ENCODE measurements around the gene NEU4. TPM values are rescaled to one million over a fixed set of nuclear protein-coding genes. Genes with fewer than 3 reads are reported as not detected.
"Not testable (repeated sequence)": the region's sequence is repeated elsewhere in the genome, so short reads cannot be mapped to it uniquely, and the experiment has no call there.

The NEU4 gene
- total and polyA plus RNA-seq, 10 donors = 0.04 to 1.9 (median 0.32) TPM; not detected in 3

DNA sequence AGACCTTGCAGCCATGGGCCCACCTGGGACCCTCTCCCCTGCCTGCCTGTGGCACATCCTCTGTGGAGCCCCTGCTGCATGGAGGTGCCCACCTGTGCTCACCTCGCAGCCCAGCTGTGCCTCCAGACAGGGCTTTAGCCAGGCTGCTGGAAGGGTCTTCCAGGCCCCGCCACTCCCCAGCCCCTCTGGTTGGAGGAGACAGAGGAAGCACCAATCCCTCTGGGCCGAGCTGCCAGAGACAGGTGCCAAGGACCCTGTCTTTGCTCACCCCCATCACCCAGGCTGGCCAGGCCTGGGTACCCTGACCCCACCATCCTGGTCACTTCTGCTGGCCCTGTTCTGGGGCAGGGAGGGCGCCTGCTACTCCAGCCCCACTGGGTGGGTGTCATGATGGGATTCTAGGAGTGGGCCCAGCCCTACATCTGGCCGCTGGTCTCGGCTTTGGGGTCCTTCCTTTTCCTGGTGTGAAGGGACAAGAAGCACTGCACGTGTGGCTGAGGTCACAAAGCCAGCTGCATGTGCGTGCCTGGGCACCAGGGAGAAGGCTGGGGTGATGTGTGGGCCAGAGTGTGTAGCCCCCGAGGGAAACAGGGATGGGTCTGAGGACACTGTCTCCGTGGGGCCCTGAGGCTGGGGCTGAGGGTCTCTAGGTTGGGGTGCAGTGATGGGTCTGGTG, 9.3 kb upstream of the NEU4 start:
- Histone ChIP-seq H3K27me3 (replicated peaks in 1 of 7) (peaks cover 0 to 30% (median 21%) of the 10 kb centered on the region in 7 donors), H3K27ac (no peak overlapping the region), H3K36me3 (no peaks in the 10 kb centered on the region), H3K4me3 (no peak overlapping the region), H3K9me3 (no peaks in the 10 kb centered on the region), H3K4me1 (peaks cover 12 to 22% (median 19%) of the 10 kb centered on the region in 6 donors)
- intact Hi-C loops (cut with DNase I; ENCODE audit: low total_unique reads) = no loop called here
- peak; percentile 61 for DNase-seq
- no peak for TF ChIP-seq POLR2A (IDR thresholded peaks at IDR 0.05)
- TF ChIP-seq, protein P1, sequence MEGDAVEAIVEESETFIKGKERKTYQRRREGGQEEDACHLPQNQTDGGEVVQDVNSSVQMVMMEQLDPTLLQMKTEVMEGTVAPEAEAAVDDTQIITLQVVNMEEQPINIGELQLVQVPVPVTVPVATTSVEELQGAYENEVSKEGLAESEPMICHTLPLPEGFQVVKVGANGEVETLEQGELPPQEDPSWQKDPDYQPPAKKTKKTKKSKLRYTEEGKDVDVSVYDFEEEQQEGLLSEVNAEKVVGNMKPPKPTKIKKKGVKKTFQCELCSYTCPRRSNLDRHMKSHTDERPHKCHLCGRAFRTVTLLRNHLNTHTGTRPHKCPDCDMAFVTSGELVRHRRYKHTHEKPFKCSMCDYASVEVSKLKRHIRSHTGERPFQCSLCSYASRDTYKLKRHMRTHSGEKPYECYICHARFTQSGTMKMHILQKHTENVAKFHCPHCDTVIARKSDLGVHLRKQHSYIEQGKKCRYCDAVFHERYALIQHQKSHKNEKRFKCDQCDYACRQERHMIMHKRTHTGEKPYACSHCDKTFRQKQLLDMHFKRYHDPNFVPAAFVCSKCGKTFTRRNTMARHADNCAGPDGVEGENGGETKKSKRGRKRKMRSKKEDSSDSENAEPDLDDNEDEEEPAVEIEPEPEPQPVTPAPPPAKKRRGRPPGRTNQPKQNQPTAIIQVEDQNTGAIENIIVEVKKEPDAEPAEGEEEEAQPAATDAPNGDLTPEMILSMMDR (IDR thresholded peaks at IDR 0.05 in 8 of 11, conservative IDR thresholded peaks at IDR 0.05 in 3 of 11) = no peak
- TF ChIP-seq POLR2AphosphoS5 (IDR thresholded peaks at IDR 0.05) = no peak
- WGBS, 5 donors = 72 to 91% (median 82%) methylated on average over 7 to 10 of the region's 10 CpGs

DNA sequence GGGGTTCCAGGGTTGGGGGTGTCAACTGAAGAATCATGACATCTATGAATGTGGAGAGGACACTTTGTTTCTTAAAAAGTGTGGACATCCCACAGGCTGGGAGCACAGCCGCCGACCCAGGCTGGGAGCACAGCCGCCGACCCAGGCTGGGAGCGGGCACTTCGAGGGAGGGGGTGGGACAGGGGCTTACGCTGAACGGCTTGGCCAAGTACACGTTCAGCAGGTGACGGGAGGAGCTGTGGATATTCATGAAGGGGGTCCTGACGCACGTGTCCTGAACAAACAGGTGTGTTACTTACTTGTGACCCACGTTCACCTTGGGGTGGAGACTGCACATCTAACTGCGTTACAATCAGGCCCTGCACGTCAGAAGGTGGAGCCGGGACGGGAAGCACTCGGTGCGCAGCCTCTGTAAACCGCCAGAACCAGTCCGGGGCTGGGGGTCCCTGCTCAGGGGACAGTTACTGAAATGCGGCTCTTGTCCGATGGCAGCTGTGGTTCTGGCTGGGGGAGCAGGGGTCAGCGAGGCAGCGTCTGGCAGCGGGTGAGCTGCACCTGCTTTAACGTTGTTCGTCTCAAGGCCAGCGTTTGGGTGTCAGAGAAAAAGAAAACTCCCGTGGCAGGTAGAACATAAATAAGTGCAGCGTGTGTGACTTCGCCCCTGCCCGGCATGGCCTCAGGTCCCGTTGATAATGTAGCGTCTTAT, 8.6 kb upstream of the NEU4 start:
- WGBS, 5 donors = 83 to 89% (median 86%) methylated on average over 35 of the region's 35 CpGs
- H3K36me3 ChIP-seq; H3K4me3 ChIP-seq; H3K27ac ChIP-seq; H3K9me3 ChIP-seq; intact Hi-C loops (cut with DNase I; ENCODE audit: low total_unique reads): not testable (repeated sequence)
- Histone ChIP-seq H3K4me1 (peaks cover 14 to 25% (median 22%) of the 10 kb centered on the region in 6 donors), H3K27me3 (replicated peaks in 1 of 7) (peaks cover 0 to 34% (median 24%) of the 10 kb centered on the region in 7 donors)
- DNase-seq = peak; percentile 69

DNA sequence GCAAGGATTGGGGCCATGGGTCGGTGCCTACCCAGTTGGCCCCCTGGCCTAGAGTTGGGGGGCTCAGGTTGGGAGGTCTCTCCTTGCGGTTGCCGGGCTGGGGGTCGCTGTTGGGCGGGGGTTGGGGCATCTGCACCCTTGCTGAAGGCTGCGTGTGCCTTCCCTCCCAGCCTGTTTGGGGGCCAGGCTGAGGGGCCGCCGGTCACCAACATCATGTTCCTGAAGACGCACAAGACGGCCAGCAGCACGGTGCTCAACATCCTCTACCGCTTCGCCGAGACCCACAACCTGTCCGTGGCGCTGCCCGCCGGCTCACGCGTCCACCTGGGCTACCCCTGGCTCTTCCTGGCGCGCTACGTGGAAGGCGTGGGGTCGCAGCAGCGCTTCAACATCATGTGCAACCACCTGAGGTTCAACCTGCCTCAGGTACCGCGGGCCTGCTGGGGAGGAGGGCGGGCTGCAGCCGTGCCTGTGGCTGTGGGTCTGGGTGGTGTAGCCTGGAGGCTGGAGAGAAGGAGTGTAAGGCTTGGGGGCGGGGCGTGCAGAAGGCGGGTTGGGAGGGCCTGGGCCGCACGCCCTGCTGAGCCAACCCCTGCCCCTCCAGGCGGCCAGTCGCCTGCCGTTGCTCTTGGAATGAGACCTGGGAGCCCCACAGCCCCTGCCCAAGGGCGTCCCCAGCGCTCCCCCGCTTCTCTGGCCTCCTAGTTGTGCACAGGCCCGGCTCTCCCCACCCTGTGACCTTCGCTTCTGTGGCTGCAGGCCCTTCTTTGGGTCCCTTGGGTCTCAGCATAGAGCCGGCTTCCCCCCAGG, 7.2 kb upstream of the NEU4 start:
- DNase-seq = peak; percentile 71
- H3K4me1 ChIP-seq = peaks cover 14 to 25% (median 22%) of the 10 kb centered on the region in 6 donors
- no peak overlapping the region for H3K27ac ChIP-seq
- H3K36me3 ChIP-seq = no peaks in the 10 kb centered on the region
- H3K27me3 ChIP-seq (replicated peaks in 1 of 7) = peaks cover 0 to 34% (median 24%) of the 10 kb centered on the region in 7 donors
- no peaks in the 10 kb centered on the region for H3K9me3 ChIP-seq
- 81 to 88% (median 87%) methylated on average over 30 to 44 of the region's 44 CpGs for WGBS, 5 donors
- H3K4me3 ChIP-seq = no peak overlapping the region
- intact Hi-C loops (cut with DNase I; ENCODE audit: low total_unique reads) = no loop called here
- TF ChIP-seq POLR2A (IDR thresholded peaks at IDR 0.05) (no peak), POLR2AphosphoS5 (IDR thresholded peaks at IDR 0.05) (no peak)
- TF ChIP-seq, protein P1 (IDR thresholded peaks at IDR 0.05 in 8 of 11, conservative IDR thresholded peaks at IDR 0.05 in 3 of 11) = no peak

DNA sequence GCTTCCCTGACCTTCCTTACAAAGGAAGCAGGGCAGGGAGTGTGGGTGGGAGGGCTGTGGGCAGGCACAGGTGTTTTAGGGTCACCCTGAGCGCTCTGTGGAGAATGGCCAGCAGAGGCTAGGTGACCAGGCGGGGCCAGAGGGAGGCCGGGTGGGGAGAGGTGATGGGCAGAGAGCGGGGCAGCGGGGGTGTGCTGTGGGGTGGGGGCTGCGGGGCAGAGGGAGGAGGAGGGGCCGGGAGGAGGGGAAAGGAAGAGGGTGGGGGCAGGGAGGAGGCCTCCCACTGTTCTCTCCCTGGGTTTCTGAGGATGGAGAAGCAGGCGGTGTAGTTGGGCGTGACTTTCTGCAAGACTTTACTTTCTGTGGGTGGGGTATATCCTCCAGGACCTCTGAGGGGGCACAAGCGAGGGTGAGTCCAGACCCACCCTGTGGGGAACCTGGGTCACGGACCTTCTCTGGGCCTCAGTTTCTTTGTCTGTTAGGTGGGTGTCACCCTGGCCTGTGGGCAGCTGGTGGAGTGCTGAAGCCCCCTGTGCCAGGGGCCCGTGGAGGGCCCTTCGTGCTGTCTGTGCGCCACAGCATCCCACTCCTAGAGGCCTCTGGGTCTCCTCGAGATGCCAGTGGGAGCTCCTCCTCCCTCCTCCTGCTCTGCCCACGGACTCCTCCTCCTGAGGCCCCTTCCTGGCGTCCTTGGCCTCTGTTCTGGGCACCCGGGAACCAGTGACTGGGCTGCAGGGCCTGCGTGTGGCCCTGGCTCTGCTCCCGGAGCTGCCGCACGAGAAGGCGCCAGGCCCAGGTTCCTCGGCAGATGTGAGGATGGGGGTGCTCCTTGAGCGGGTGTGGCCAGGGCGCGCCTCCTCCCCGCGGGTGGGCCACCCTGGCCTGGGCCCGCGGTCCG, 6.3 kb upstream of the NEU4 start:
- no peak for DNase-seq
- TF ChIP-seq, protein P1 (IDR thresholded peaks at IDR 0.05 in 8 of 11, conservative IDR thresholded peaks at IDR 0.05 in 3 of 11) = no peak
- TF ChIP-seq POLR2A (IDR thresholded peaks at IDR 0.05) = no peak
- no peak for TF ChIP-seq POLR2AphosphoS5 (IDR thresholded peaks at IDR 0.05)
- intact Hi-C loops (cut with DNase I; ENCODE audit: low total_unique reads) = no loop called here
- Histone ChIP-seq H3K27me3 (replicated peaks in 1 of 7) (peaks cover 0 to 34% (median 24%) of the 10 kb centered on the region in 7 donors), H3K9me3 (no peaks in the 10 kb centered on the region), H3K27ac (peak overlapping the region in 1 of 8 donors; percentile 26), H3K4me3 (peak overlapping the region in 4 of 8 donors; percentile 45 to 74 (median 53)), H3K4me1 (peaks cover 14 to 25% (median 22%) of the 10 kb centered on the region in 6 donors), H3K36me3 (no peaks in the 10 kb centered on the region)
- 48 to 67% (median 60%) methylated on average over 26 to 32 of the region's 32 CpGs for WGBS, 5 donors

All from spleen (tissue), 11 donors.